Mucosa of descending colon (tissue), 3 donors: ENCODE measurements around the gene RIPK3. TPM values are rescaled to one million over a fixed set of nuclear protein-coding genes. Genes with fewer than 3 reads are reported as not detected.

Experiments
- ATAC-seq: fragments of 200-7000 bp; cut with Tn5 transposase; one replicate; pipeline ENCODE4 v1.9.1; 2020; ENCODE audit warnings: mild to moderate bottlenecking, moderate library complexity
- DNase-seq, 3 donors: peaks; one replicate each; pipeline ENCODE4 v3.0.0-alpha.2; 2020
- H3K36me3 ChIP-seq: fragments of 200-600 bp; one replicate; pipeline ENCODE4 v1.8.0; 2021; ENCODE audit warnings: low read depth, mild to moderate bottlenecking
- H3K4me1 ChIP-seq: fragments of 200-600 bp; one replicate; pipeline ENCODE4 v1.8.0; 2021; ENCODE audit warnings: low read depth, mild to moderate bottlenecking
- H3K4me3 ChIP-seq: fragments of 200-600 bp; one replicate; pipeline ENCODE4 v1.8.0; 2021; ENCODE audit warnings: mild to moderate bottlenecking
- H3K9me3 ChIP-seq: fragments of 200-600 bp; one replicate; pipeline ENCODE4 v1.8.0; 2021; ENCODE audit warnings: mild to moderate bottlenecking
- CTCF ChIP-seq: fragments of 200-600 bp; IDR thresholded peaks from one replicate; pipeline ENCODE4 v1.8.0; 2022; ENCODE audit warnings: antibody characterized with exemption, mild to moderate bottlenecking
- intact Hi-C, 2 donors: fragments of 100-400 bp; cut with DNase I in 1 of 2; cut with micrococcal nuclease in 1 of 2; formaldehyde crosslinking; loops; one replicate each; pipeline versions ENCODE4 v1.11.0 to v1.11.1; 2022; cut with DNase I, micrococcal nuclease
- total RNA-seq, 3 donors: library from RNA; stranded (reverse); fragmentation: NEBNext Ultra II Directional in 2 of 3; extraction: Animal tissue kit (Norgen Biotek cat#: 25700) in 2 of 3; gene quantifications; one replicate each; pipeline versions ENCODE4 v1.2.1 to v1.2.4, GENCODE V29; 2021 to 2023
- donor health status: DM: no; HTN: no; CAD: no; lungs with moderate emphysema.
- donor health status: DM: no; HTN: no; CAD: no.
- donor health status: DM: no; HTN: yes; CAD: no.

The RIPK3 gene
- total RNA-seq, 3 donors from 2014 or later: 40.6 to 99.9 (median 71.7) TPM

- H3K4me3 ChIP-seq: no peak overlapping the region
- no peak for TF ChIP-seq CTCF
- H3K9me3 ChIP-seq: no peaks in the 10 kb centered on the region
- no peak for DNase-seq
- H3K36me3 ChIP-seq: no peaks in the 10 kb centered on the region
- peaks cover 4% of the 10 kb centered on the region for H3K4me1 ChIP-seq
- intact Hi-C loops: no loop called here
- no peak for ATAC-seq
Observed at GRCh38 chr14:24349742-24350141, 10.0 kb upstream of the RIPK3 start.

GRCh38 chr14:24348186-24348585, 8.4 kb upstream of the RIPK3 start:
- ATAC-seq: no peak
- DNase-seq: no peak
- Histone ChIP-seq H3K36me3 (no peaks in the 10 kb centered on the region), H3K9me3 (no peaks in the 10 kb centered on the region), H3K4me3 (no peak overlapping the region), H3K4me1 (peaks cover under 1% of the 10 kb centered on the region)
- no peak for TF ChIP-seq CTCF
- intact Hi-C loops: no loop called here

- Histone ChIP-seq H3K9me3 (no peaks in the 10 kb centered on the region), H3K4me1 (no peaks in the 10 kb centered on the region), H3K36me3 (no peaks in the 10 kb centered on the region), H3K4me3 (no peak overlapping the region)
- intact Hi-C loops: no loop called here
- no peak for TF ChIP-seq CTCF
- DNase-seq (no peak), ATAC-seq (peak; percentile 16)
Observed at GRCh38 chr14:24347134-24347533, 7.3 kb upstream of the RIPK3 start.

GRCh38 chr14:24343795-24344660, 4.2 kb upstream of the RIPK3 start:
- ATAC-seq (peak; percentile 38), DNase-seq (peak in 1 of 3 donors; percentile 58)
- intact Hi-C loops: no loop called here
- Histone ChIP-seq H3K36me3 (no peaks in the 10 kb centered on the region), H3K4me3 (no peak overlapping the region), H3K4me1 (peaks cover 2% of the 10 kb centered on the region), H3K9me3 (no peaks in the 10 kb centered on the region)
- no peak for TF ChIP-seq CTCF

GRCh38 chr14:24342889-24343288, 3.1 kb upstream of the RIPK3 start:
- intact Hi-C loops: no loop called here
- no peak for TF ChIP-seq CTCF
- H3K9me3 ChIP-seq: no peaks in the 10 kb centered on the region
- H3K4me1 ChIP-seq: peaks cover 12% of the 10 kb centered on the region
- no peaks in the 10 kb centered on the region for H3K36me3 ChIP-seq
- H3K4me3 ChIP-seq: no peak overlapping the region
- DNase-seq: no peak
- ATAC-seq: no peak
